GM23338 (cell line): ENCODE results near the gene ICAM2. TPM values are rescaled to one million over a fixed set of nuclear protein-coding genes. Genes with fewer than 3 reads are reported as not detected.

Experiments used
- ATAC-seq: fragments of 200-7000 bp; cut with Tn5 transposase; 3 replicates; pipeline ENCODE4 v1.9.1; 2020
- DNase-seq: peaks from one replicate; pipeline ENCODE4 v3.0.0-alpha.2; 2015; ENCODE audit warnings: low spot score
- H2AFZ ChIP-seq: fragments of 200-600 bp; sonication (generic); 2 replicates; pipeline ENCODE4 v1.8.0; 2016; ENCODE audit warnings: antibody characterized with exemption, mild to moderate bottlenecking, moderate library complexity
- H3F3A ChIP-seq: fragments of 200-600 bp; sonication (generic); replicated peaks from 2 replicates; pipeline ENCODE4 v1.8.0; 2017; ENCODE audit warnings: antibody characterized with exemption, mixed run types, low read depth
- H3K27ac ChIP-seq: fragments of 200-600 bp; sonication (generic); 2 replicates; pipeline ENCODE4 v1.6.1; 2016; ENCODE audit warnings: low read depth
- H3K27me3 ChIP-seq: fragments of 200-600 bp; sonication (generic); 2 replicates; pipeline ENCODE4 v1.8.0; 2016; ENCODE audit warnings: mild to moderate bottlenecking, mixed run types, moderate library complexity; ENCODE audit not compliant: insufficient read depth
- H3K36me3 ChIP-seq: fragments of 200-600 bp; sonication (generic); 2 replicates; pipeline ENCODE4 v1.8.0; 2016; ENCODE audit warnings: mild to moderate bottlenecking; ENCODE audit not compliant: insufficient read depth
- H3K4me1 ChIP-seq: fragments of 200-600 bp; sonication (generic); 2 replicates; pipeline ENCODE4 v1.8.0; 2016; ENCODE audit warnings: mild to moderate bottlenecking, moderate library complexity; ENCODE audit not compliant: insufficient read depth
- H3K4me2 ChIP-seq: fragments of 200-600 bp; sonication (generic); 2 replicates; pipeline ENCODE4 v1.7.1; 2017; ENCODE audit warnings: mixed run types
- H3K4me3 ChIP-seq: fragments of 200-600 bp; sonication (generic); 2 replicates; pipeline ENCODE4 v1.6.1; 2016; ENCODE audit warnings: mixed run types
- H3K79me2 ChIP-seq: fragments of 200-600 bp; sonication (generic); replicated peaks from 2 replicates; pipeline ENCODE4 v1.8.0; 2017; ENCODE audit warnings: mild to moderate bottlenecking; ENCODE audit not compliant: insufficient read depth
- H3K9me2 ChIP-seq: fragments of 200-600 bp; sonication (generic); 2 replicates; pipeline ENCODE4 v1.8.0; 2017; ENCODE audit not compliant: insufficient read depth
- H4K20me1 ChIP-seq: fragments of 200-600 bp; sonication (generic); replicated peaks from 2 replicates; pipeline ENCODE4 v1.8.0; 2017; ENCODE audit warnings: mild to moderate bottlenecking; ENCODE audit not compliant: insufficient read depth
- H3K27ac Mint-ChIP-seq: 2 replicates; pipeline ENCODE4 v1.8.0; 2020; ENCODE audit warnings: inconsistent platforms, mild to moderate bottlenecking, moderate library complexity, mixed read lengths
- H3K27me3 Mint-ChIP-seq: 3 replicates; pipeline ENCODE4 v1.8.0; 2022; ENCODE audit warnings: low read depth, mild to moderate bottlenecking, moderate library complexity, mixed read lengths, inconsistent platforms; ENCODE audit not compliant: insufficient read depth, poor library complexity
- H3K36me3 Mint-ChIP-seq: 3 replicates; pipeline ENCODE4 v1.8.0; 2021; ENCODE audit warnings: low read depth, mild to moderate bottlenecking, inconsistent platforms, moderate library complexity, mixed read lengths
- H3K4me1 Mint-ChIP-seq: 3 replicates; pipeline ENCODE4 v1.8.0; 2020; ENCODE audit warnings: mild to moderate bottlenecking, inconsistent platforms, mixed read lengths
- H3K4me3 Mint-ChIP-seq: 3 replicates; pipeline ENCODE4 v1.8.0; 2021; ENCODE audit warnings: moderate library complexity, mild to moderate bottlenecking, inconsistent platforms, mixed read lengths
- H3K9me3 Mint-ChIP-seq: 3 replicates; pipeline ENCODE4 v1.8.0; 2020; ENCODE audit warnings: moderate library complexity, mild to moderate bottlenecking, inconsistent platforms, mixed read lengths
- EZH2 ChIP-seq: fragments of 200-600 bp; sonication (generic); IDR thresholded peaks from one replicate; pipeline ENCODE4 v1.8.0; 2017; ENCODE audit warnings: antibody characterized with exemption, mild to moderate bottlenecking, low read depth; ENCODE audit not compliant: unreplicated experiment
- JUNB ChIP-seq: IDR thresholded peaks from one replicate; pipeline ENCODE4 v1.6.1; 2016; ENCODE audit warnings: antibody characterized with exemption; ENCODE audit not compliant: unreplicated experiment
- POLR2AphosphoS5 ChIP-seq: IDR thresholded peaks from 2 replicates; pipeline ENCODE4 v1.6.1; 2016; ENCODE audit warnings: antibody characterized with exemption, low read depth
- STAT1 ChIP-seq: IDR thresholded peaks from one replicate; pipeline ENCODE4 v1.6.1; 2016; ENCODE audit warnings: antibody characterized with exemption; ENCODE audit not compliant: unreplicated experiment
- ZNF114 ChIP-seq: fragments of 250-450 bp; sonication (Bioruptor Pico); IDR thresholded peaks from 2 replicates; pipeline ENCODE4 v1.5.0; 2020; ENCODE audit warnings: mild to moderate bottlenecking, moderate library complexity
- ZNF331 ChIP-seq: fragments of 250-450 bp; sonication (Bioruptor Pico); IDR thresholded peaks from 2 replicates; pipeline ENCODE4 v1.5.0; 2020; ENCODE audit warnings: low read depth, mild to moderate bottlenecking, moderate library complexity
- polyA plus RNA-seq: library from polyadenylated mRNA; unstranded; fragments of >200 nt; fragmentation: Nextera tagmentation; extraction: Ambion mirVana; gene quantifications from 2 replicates; pipeline ENCODE4 v1.2.1, GENCODE V29; 2016
- total RNA-seq: library from RNA; depleted of rRNA; stranded (reverse); fragments of >200 nt; shearing (Covaris generic); gene quantifications from 2 replicates; pipeline ENCODE4 v1.2.3, GENCODE V29; 2014
- TF ChIP-seq, protein P1 (sequence below): IDR thresholded peaks from 2 replicates; pipeline ENCODE4 v1.6.1; 2016; ENCODE audit warnings: antibody characterized with exemption

ICAM2 gene
- total and polyA plus RNA-seq, 2 experiments from 2014 or later = 0.31 to 0.86 TPM

DNA sequence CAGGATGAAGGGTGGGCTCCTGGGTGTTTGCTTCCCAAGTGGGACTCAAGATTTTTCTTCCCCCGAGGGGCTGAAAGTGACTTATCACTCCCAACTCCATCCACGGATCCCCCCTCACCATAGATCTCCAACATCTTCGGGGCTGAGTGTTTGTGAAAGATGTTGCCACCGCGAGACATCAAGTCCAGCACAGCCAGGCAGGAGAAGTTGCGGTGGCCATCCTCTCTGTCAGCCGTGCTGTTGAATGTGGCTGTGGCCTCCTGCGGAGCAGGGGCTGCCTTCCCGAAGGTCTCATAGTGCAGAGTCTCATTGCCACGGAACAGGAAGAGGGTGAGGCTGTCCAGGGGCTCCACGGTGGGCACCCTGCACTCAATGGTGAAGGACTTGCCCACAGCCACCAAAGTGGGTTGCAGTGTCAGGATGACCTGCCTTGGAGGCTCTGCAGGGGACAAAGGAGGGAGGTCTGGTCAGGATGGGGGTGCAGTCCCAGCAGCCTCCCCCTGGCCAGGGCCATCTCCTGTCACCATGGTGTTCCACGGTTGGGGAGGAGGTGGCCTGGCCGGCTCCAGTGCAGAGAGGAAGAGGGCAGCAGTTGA is 16.8 kb downstream of the ICAM2 start:
- Histone ChIP-seq H3K27ac (no peak overlapping the region), H3K4me3 (no peak overlapping the region), H3K4me2 (no peak overlapping the region), H3F3A (no peaks in the 10 kb centered on the region), H4K20me1 (no peaks in the 10 kb centered on the region), H3K4me1 (0 out of 2 replicates have a peak, but pooled peaks cover 4% of the 10 kb centered on the region), H3K36me3 (no peaks in the 10 kb centered on the region), H2AFZ (no peak overlapping the region), H3K79me2 (no peaks in the 10 kb centered on the region), H3K9me2 (no peaks in the 10 kb centered on the region), H3K27me3 (peaks cover 11% of the 10 kb centered on the region; the same call in 1 of the 2 replicates)
- Mint-ChIP-seq H3K4me1 (peaks cover 20% of the 10 kb centered on the region), H3K9me3 (no peaks in the 10 kb centered on the region; the same call in 2 of the 3 replicates), H3K36me3 (no peaks in the 10 kb centered on the region), H3K27ac (no peak overlapping the region), H3K27me3 (peaks cover 23% of the 10 kb centered on the region), H3K4me3 (no peak overlapping the region)
- TF ChIP-seq EZH2 (no peak), ZNF331 (CRISPR knock-in tag) (no peak)
- ATAC-seq (no peak), DNase-seq (no peak)

DNA sequence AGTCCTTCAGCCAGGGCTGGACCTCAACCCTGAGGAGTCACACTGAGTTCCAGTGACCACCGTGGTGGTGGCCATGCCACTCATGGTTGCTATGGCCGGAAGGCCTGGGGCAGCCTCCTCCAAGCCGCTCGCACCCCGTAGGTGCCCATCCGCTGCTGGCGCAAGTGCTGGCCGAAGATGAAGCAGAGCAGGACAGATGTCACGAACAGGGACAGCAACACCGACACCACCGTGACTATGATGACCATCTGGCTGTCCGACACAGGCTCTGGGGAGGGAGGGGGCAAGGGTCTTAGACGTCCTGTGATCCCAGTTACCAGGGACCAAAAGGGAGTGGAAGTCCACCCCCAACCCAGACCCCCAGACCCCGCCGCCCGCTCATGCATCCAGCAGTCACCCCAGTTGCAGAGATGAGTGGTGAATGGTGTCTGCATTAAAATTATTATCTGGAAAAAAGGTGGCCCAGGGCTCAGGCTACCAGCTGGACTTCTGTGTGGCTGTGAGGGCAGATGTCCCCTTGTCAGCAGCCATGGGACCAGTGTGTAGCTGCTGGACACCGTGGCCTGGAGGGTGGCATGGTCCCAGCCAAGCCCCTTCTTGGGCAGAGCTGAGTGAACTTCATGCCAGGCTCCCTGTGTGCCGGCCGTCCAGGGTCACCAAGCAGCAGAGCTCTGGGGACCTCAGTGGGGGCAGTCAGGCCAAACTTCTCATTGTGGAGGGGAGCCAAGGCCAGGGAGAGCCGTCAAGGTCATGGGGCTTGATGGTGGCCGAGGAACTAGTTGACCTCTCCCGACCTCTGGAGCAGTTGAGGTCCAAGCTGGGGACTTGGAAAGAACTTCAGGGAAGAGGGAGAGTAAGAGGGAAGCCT is 17.5 kb downstream of the ICAM2 start:
- Histone ChIP-seq H3K9me2 (no peaks in the 10 kb centered on the region), H3K27me3 (peaks cover 11% of the 10 kb centered on the region; the same call in 1 of the 2 replicates), H3F3A (no peaks in the 10 kb centered on the region), H2AFZ (no peak overlapping the region), H3K4me2 (no peak overlapping the region), H4K20me1 (no peaks in the 10 kb centered on the region), H3K79me2 (no peaks in the 10 kb centered on the region), H3K36me3 (no peaks in the 10 kb centered on the region), H3K4me1 (0 out of 2 replicates have a peak, but pooled peaks cover 4% of the 10 kb centered on the region), H3K4me3 (no peak overlapping the region), H3K27ac (no peak overlapping the region)
- ATAC-seq (no peak), DNase-seq (no peak)
- H3K4me1 Mint-ChIP-seq = peaks cover 18% of the 10 kb centered on the region
- no peaks in the 10 kb centered on the region for H3K36me3 Mint-ChIP-seq
- no peaks in the 10 kb centered on the region; the same call in 2 of the 3 replicates for H3K9me3 Mint-ChIP-seq
- TF ChIP-seq EZH2 = no peak
- no peak for TF ChIP-seq STAT1
- TF ChIP-seq, protein P1, sequence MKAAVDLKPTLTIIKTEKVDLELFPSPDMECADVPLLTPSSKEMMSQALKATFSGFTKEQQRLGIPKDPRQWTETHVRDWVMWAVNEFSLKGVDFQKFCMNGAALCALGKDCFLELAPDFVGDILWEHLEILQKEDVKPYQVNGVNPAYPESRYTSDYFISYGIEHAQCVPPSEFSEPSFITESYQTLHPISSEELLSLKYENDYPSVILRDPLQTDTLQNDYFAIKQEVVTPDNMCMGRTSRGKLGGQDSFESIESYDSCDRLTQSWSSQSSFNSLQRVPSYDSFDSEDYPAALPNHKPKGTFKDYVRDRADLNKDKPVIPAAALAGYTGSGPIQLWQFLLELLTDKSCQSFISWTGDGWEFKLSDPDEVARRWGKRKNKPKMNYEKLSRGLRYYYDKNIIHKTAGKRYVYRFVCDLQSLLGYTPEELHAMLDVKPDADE = no peak
- no peak for TF ChIP-seq JUNB
- TF ChIP-seq POLR2AphosphoS5 = no peak
- TF ChIP-seq ZNF114 (CRISPR knock-in tag) = no peak
- H3K27ac Mint-ChIP-seq = no peak overlapping the region
- H3K27me3 Mint-ChIP-seq = peaks cover 23% of the 10 kb centered on the region
- H3K4me3 Mint-ChIP-seq = no peak overlapping the region
